ENCODE measurements around the gene SUGP2.

Gene SUGP2

DNA sequence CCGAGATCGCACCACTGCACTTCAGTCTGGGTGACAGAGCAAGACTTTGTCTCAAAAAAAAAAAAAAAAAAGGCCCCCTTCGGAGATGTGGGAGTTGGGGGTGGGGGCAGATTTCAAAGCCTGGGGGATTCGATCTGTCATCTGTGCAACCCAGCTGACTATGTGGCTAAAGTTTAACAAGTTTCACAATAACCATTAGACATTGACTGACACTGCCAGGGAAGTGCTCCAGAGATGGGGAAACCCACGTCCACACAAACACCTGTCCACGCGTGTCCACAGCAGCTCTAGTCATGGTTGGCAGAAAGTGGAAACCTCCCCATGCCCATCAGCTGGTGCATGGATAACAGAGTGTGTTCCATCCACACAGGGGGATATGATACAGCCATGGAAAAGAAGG lies 54.7 kb downstream of the SUGP2 start:
- Histone ChIP-seq H3K36me3 (ENCODE audit: control insufficient read depth, insufficient read depth, low read length) (no peaks in the 10 kb centered on the region), H3K27ac (ENCODE audit: low read length) (no peak overlapping the region), H3K4me1 (ENCODE audit: control insufficient read depth, insufficient read depth, low read length) (no peaks in the 10 kb centered on the region), H3K27me3 (ENCODE audit: control insufficient read depth, insufficient read depth, low read length) (no peaks in the 10 kb centered on the region), H3K9me3 (ENCODE audit: control insufficient read depth, insufficient read depth, low read length) (no peaks in the 10 kb centered on the region), H3K4me3 (ENCODE audit: low read length) (no peak overlapping the region)
- WGBS (ENCODE audit: insufficient coverage, insufficient read length): no CpG with 5 or more reads among the region's 7 CpGs
- no peak for DNase-seq (ENCODE audit: low read depth, low spot score)

DNA sequence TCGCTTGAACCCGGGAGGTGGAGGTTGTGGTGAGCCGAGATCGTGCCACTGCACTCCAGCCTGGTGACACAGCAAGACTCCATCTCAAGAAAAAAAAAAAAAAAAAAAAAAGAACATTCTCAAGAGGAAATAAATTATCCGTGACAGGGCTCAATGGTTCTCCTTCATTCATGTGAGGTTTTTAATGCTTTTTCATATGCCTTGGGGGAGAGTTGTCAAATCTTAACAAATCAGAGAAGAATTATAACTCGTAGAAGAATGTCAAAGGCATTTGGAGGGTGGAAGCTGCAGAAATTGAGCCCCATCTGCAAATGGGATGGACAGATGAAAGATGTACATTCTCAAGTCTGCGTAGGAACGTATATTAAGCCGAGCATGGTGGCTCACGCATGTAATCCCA lies 57.4 kb downstream of the SUGP2 start:
- no peaks in the 10 kb centered on the region for H3K4me1 ChIP-seq (ENCODE audit: control insufficient read depth, insufficient read depth, low read length)
- H3K27me3 ChIP-seq (ENCODE audit: control insufficient read depth, insufficient read depth, low read length): no peaks in the 10 kb centered on the region
- H3K4me3 ChIP-seq (ENCODE audit: low read length): no peak overlapping the region
- H3K9me3 ChIP-seq (ENCODE audit: control insufficient read depth, insufficient read depth, low read length): no peaks in the 10 kb centered on the region
- H3K27ac ChIP-seq (ENCODE audit: low read length): no peak overlapping the region
- no peak for DNase-seq (ENCODE audit: low read depth, low spot score)
- H3K36me3 ChIP-seq (ENCODE audit: control insufficient read depth, insufficient read depth, low read length): no peaks in the 10 kb centered on the region
- no CpG with 5 or more reads among the region's 10 CpGs for WGBS (ENCODE audit: insufficient coverage, insufficient read length)

DNA sequence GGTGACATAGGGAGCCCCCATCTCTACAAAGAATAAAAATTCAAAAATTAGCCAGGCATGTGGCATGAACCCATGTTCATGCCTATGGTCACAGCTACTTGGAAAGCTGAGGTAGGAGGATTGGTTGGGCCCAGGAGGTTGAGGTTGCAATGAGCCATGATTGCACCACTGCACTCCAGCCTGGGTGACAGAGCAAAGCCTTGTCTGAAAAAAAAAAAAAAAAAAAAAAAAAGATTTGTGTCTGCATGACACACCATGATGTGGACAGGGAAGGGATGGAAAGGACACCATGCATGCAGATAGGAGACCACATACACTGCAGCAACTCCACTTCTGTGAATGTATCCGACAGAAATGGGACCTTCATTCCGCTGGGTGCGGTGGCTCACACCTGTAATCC lies 58.3 kb downstream of the SUGP2 start:
- Histone ChIP-seq H3K4me1 (ENCODE audit: control insufficient read depth, insufficient read depth, low read length) (no peaks in the 10 kb centered on the region), H3K27me3 (ENCODE audit: control insufficient read depth, insufficient read depth, low read length) (no peaks in the 10 kb centered on the region), H3K27ac (ENCODE audit: low read length) (no peak overlapping the region), H3K36me3 (ENCODE audit: control insufficient read depth, insufficient read depth, low read length) (no peaks in the 10 kb centered on the region), H3K9me3 (ENCODE audit: control insufficient read depth, insufficient read depth, low read length) (no peaks in the 10 kb centered on the region), H3K4me3 (ENCODE audit: low read length) (no peak overlapping the region)
- WGBS (ENCODE audit: insufficient coverage, insufficient read length): no CpG with 5 or more reads among the region's 3 CpGs
- no peak for DNase-seq (ENCODE audit: low read depth, low spot score)

DNA sequence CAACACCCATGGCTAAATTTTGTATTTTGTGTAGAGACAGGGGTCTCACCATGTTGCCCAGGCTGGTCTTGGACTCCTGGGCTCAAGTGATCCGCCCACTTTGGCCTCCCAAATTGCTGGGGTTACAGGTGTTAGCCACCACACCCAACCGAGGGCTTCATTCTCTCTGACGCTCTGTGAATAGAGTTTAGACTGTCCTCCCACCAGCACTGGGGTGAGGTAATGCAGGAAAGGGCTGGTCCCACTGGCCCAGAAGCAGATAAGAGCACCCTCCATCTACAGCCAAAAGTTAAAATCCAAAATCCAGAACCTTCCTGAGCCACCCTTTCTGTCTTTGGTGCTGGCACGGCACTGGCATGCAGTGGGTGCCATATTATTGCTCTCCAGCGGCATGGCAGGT lies 60.5 kb downstream of the SUGP2 start:
- no peak overlapping the region for H3K4me3 ChIP-seq (ENCODE audit: low read length)
- no peaks in the 10 kb centered on the region for H3K27me3 ChIP-seq (ENCODE audit: control insufficient read depth, insufficient read depth, low read length)
- DNase-seq (ENCODE audit: low read depth, low spot score): no peak
- H3K36me3 ChIP-seq (ENCODE audit: control insufficient read depth, insufficient read depth, low read length): no peaks in the 10 kb centered on the region
- H3K9me3 ChIP-seq (ENCODE audit: control insufficient read depth, insufficient read depth, low read length): no peaks in the 10 kb centered on the region
- H3K4me1 ChIP-seq (ENCODE audit: control insufficient read depth, insufficient read depth, low read length): no peaks in the 10 kb centered on the region
- WGBS (ENCODE audit: insufficient coverage, insufficient read length): no CpG with 5 or more reads among the region's 5 CpGs
- H3K27ac ChIP-seq (ENCODE audit: low read length): no peak overlapping the region

DNA sequence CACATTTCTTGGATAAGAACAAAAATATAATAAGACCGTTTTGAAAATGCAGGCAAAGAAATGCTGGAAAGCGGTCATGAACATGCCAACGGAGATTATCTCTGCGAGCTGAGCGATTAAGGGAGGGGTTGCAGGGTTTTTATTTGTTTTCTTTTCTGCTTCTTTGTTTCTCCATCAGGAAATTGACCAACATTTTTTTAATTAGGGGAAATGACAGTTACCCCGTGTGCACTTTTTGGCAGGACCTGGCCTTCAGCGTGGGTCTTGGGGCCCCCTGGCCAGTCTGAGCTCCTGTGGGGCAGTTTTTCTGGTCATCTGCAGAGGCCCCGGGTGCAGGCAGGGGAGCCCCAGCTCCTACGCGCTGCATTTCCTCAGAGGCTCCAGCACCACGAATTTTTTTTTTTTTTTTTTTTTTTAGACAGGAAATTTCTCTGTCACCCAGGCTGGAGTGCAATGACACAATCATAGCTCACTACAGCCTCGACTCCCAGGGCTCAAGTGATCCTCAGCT lies 61.0 kb downstream of the SUGP2 start:
- H3K36me3 ChIP-seq (ENCODE audit: control insufficient read depth, insufficient read depth, low read length): no peaks in the 10 kb centered on the region
- H3K27ac ChIP-seq (ENCODE audit: low read length): no peak overlapping the region
- H3K4me3 ChIP-seq (ENCODE audit: low read length): no peak overlapping the region
- H3K27me3 ChIP-seq (ENCODE audit: control insufficient read depth, insufficient read depth, low read length): no peaks in the 10 kb centered on the region
- no CpG with 5 or more reads among the region's 12 CpGs for WGBS (ENCODE audit: insufficient coverage, insufficient read length)
- no peaks in the 10 kb centered on the region for H3K9me3 ChIP-seq (ENCODE audit: control insufficient read depth, insufficient read depth, low read length)
- no peaks in the 10 kb centered on the region for H3K4me1 ChIP-seq (ENCODE audit: control insufficient read depth, insufficient read depth, low read length)
- no peak for DNase-seq (ENCODE audit: low read depth, low spot score)

DNA sequence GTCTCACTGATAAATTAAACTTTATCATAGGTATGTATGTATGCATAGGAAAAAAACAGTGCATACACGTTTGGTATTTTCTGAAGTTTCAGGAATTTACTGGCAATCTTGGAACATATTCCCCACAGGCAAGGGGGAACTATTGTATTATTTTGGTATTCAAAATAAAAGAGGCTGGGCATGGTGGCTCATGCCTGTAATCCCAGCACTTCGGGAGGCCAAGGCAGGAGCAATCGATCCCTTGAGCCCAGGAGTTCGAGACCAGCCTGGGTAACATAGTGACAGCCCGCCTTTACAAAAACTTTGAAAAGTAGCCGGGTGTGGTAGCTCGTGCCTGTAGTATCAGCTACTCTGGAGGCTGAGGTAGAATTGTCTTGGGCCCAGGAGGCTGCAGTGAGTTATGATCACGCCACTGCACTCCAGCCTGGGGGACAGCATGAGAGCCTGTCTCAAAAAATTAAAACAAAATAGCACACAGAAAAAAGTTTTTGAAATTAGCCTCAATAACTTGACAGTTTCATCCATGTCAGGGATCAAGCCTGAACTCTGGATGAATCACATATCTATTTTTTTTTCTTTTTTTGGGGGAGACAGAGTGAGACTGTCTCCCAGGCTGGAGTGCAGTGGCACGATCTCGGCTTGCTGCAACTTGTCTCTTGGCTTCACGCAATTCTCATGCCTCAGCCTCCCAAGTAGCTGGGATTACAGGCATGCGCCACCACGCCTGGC lies 63.2 kb downstream of the SUGP2 start:
- H3K9me3 ChIP-seq (ENCODE audit: control insufficient read depth, insufficient read depth, low read length): no peaks in the 10 kb centered on the region
- H3K36me3 ChIP-seq (ENCODE audit: control insufficient read depth, insufficient read depth, low read length): no peaks in the 10 kb centered on the region
- no peak overlapping the region for H3K27ac ChIP-seq (ENCODE audit: low read length)
- no peak overlapping the region for H3K4me3 ChIP-seq (ENCODE audit: low read length)
- peaks cover 3% of the 10 kb centered on the region; the same call in 1 of the 2 replicates for H3K4me1 ChIP-seq (ENCODE audit: control insufficient read depth, insufficient read depth, low read length)
- no CpG with 5 or more reads among the region's 13 CpGs for WGBS (ENCODE audit: insufficient coverage, insufficient read length)
- H3K27me3 ChIP-seq (ENCODE audit: control insufficient read depth, insufficient read depth, low read length): no peaks in the 10 kb centered on the region
- DNase-seq (ENCODE audit: low read depth, low spot score): no peak

DNA sequence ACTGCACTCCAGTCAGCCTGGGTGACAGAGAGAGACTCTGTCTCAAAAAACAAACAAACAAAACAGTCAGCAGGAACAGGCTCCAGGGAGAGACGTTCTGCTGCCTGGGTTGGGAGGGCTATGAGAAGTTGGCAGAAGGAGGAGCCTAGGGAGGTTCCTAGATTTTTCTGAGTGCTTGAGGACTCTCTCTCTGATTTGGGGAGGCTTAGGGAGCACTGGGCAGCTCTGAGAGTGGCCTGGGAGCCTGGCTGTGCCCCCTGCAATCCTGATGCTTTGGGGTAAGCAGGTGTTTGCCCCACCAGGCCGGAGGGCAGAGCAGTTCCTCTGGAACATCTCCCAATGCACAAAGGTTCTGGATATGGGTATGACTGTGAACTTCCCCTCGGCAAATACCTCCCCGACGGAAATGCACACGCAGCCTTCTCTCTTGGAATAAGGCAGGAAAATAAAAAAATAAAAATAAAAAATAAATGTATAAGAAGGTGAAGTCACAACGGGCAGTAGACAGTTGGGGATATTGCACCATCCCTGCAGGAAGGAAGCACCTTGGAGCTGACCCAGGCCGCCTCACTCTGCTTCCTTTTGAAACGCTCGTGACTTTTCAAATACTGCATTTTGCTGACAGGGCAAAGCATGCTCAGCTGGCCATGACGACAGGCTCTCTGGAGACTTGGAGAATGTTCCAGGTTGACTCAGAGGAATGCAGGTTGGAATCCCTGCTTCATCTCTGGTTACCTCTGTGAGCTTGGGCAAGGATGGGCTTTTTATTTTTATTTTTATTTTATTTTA lies 65.8 kb downstream of the SUGP2 start:
- no peak overlapping the region for H3K27ac ChIP-seq (ENCODE audit: low read length)
- WGBS (ENCODE audit: insufficient coverage, insufficient read length): no CpG with 5 or more reads among the region's 11 CpGs
- H3K27me3 ChIP-seq (ENCODE audit: control insufficient read depth, insufficient read depth, low read length): no peaks in the 10 kb centered on the region
- peaks cover 3% of the 10 kb centered on the region; the same call in 1 of the 2 replicates for H3K4me1 ChIP-seq (ENCODE audit: control insufficient read depth, insufficient read depth, low read length)
- no peaks in the 10 kb centered on the region for H3K36me3 ChIP-seq (ENCODE audit: control insufficient read depth, insufficient read depth, low read length)
- no peaks in the 10 kb centered on the region for H3K9me3 ChIP-seq (ENCODE audit: control insufficient read depth, insufficient read depth, low read length)
- DNase-seq (ENCODE audit: low read depth, low spot score): no peak
- H3K4me3 ChIP-seq (ENCODE audit: low read length): no peak overlapping the region

DNA sequence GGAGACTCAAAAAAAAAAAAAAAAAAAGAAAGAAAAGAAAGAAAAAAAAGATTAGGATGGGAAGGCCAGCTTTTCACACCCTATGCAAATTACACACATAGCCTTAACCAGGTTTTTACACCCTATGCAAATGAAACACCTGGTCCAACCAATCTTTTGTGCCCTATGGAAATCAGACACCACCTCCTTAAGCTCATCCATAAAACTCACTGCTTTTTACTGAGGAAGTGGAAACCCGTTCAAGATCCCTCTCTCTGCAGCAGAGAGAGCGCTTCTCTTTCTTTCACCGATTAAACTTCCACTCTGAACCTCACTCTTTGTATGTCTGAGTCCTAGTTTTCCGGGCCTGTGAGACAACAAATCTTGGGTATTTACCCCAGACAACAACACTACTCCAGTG lies 67.0 kb downstream of the SUGP2 start:
- no CpG with 5 or more reads among the region's 4 CpGs for WGBS (ENCODE audit: insufficient coverage, insufficient read length)
- no peak for DNase-seq (ENCODE audit: low read depth, low spot score)

DNA sequence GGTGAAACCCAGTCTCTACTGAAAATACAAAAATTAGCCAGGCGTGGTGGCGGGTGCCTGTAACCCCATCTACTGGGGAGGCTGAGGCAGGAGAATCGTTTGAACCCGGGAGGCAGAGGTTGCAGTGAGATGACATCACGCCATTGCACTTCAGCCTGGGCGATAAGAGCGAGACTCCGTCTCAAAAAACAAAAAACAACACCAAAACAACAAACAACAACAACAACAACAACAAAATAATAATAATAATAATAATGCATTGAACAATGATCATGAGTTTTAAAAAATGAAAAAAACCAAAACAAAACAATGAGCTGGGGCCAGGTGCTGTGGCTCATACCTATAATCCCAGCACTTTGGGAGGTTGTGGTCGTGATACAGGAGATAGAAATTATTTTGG lies 69.2 kb downstream of the SUGP2 start:
- DNase-seq (ENCODE audit: low read depth, low spot score): no peak
- no peaks in the 10 kb centered on the region for H3K36me3 ChIP-seq (ENCODE audit: control insufficient read depth, insufficient read depth, low read length)
- H3K9me3 ChIP-seq (ENCODE audit: control insufficient read depth, insufficient read depth, low read length): no peaks in the 10 kb centered on the region
- peaks cover 4% of the 10 kb centered on the region; the same call in 1 of the 2 replicates for H3K4me1 ChIP-seq (ENCODE audit: control insufficient read depth, insufficient read depth, low read length)
- H3K27ac ChIP-seq (ENCODE audit: low read length): no peak overlapping the region
- WGBS (ENCODE audit: insufficient coverage, insufficient read length): no CpG with 5 or more reads among the region's 9 CpGs
- H3K27me3 ChIP-seq (ENCODE audit: control insufficient read depth, insufficient read depth, low read length): no peaks in the 10 kb centered on the region
- no peak overlapping the region for H3K4me3 ChIP-seq (ENCODE audit: low read length)

More for the DNA sequence above, 67.0 kb downstream of the SUGP2 start:
- Histone ChIP-seq H3K9me3 (ENCODE audit: control insufficient read depth, insufficient read depth, low read length) (no peaks in the 10 kb centered on the region), H3K27ac (ENCODE audit: low read length) (no peak overlapping the region), H3K36me3 (ENCODE audit: control insufficient read depth, insufficient read depth, low read length) (no peaks in the 10 kb centered on the region), H3K4me1 (ENCODE audit: control insufficient read depth, insufficient read depth, low read length) (peaks cover 4% of the 10 kb centered on the region; the same call in 1 of the 2 replicates), H3K4me3 (ENCODE audit: low read length) (no peak overlapping the region), H3K27me3 (ENCODE audit: control insufficient read depth, insufficient read depth, low read length) (no peaks in the 10 kb centered on the region)

DNA sequence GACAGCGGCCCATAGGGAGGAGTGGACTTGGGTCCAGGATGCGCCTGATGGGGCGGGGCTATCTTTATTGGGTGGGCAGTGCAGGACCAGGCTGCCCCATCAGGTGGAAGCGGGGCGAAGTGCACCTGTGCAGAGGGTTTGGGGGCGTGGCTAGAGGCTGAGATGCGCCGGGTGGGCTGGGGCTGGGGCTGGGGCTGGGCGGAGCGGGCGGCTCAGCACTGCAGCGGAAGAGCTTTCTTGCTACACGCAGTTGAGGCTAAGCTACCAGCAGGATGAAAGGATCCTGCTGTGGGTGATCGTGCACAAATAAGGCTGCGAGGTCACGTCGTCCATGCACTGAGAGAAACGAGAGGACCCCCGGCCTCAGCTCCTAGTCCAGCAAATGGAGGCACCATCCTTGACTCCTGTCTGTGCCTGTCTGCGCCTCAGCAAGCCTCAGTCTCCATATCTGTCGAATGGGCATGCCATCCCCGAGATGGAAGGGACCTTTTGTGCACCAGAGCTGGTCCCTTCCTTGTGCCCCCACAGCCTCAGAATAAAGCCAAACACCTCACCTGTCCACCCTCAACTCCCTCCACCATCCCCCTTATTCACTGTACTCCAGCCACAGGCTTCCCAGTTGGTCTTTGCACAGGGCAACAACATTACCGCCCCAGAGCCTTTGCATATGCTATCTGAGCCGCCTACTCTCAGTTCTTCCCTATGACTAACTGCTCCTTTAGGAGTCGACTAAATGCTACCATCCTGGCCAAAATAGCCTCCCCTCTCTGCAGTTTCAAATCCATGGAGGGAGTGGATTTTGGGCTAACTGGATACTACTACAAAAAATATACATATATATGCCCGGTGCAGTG lies 71.3 kb downstream of the SUGP2 start:
- Histone ChIP-seq H3K27ac (ENCODE audit: low read length) (no peak overlapping the region), H3K4me3 (ENCODE audit: low read length) (no peak overlapping the region), H3K27me3 (ENCODE audit: control insufficient read depth, insufficient read depth, low read length) (no peaks in the 10 kb centered on the region), H3K4me1 (ENCODE audit: control insufficient read depth, insufficient read depth, low read length) (peaks cover 4% of the 10 kb centered on the region; the same call in 1 of the 2 replicates), H3K9me3 (ENCODE audit: control insufficient read depth, insufficient read depth, low read length) (no peaks in the 10 kb centered on the region), H3K36me3 (ENCODE audit: control insufficient read depth, insufficient read depth, low read length) (no peaks in the 10 kb centered on the region)
- WGBS (ENCODE audit: insufficient coverage, insufficient read length): no CpG with 5 or more reads among the region's 26 CpGs
- DNase-seq (ENCODE audit: low read depth, low spot score): peak; percentile 82

Data from iPS DF 6.9 (cell line).